Peyer's patch (tissue), 4 donors: ENCODE data around the gene ITSN2. TPM values are rescaled to one million over a fixed set of nuclear protein-coding genes. Genes with fewer than 3 reads are reported as not detected.

Experiments used
- DNase-seq, 3 donors: peaks; one replicate each; pipeline ENCODE4 v3.0.0-alpha.2; 2017 to 2019
- H3K27ac ChIP-seq, 4 donors: fragments of 200-600 bp; sonication (generic); one replicate each; pipeline ENCODE4 v1.5.1; 2016 to 2019
- H3K27me3 ChIP-seq, 2 donors: fragments of 200-600 bp; sonication (generic); one replicate each; pipeline ENCODE4 v1.5.1; 2019
- H3K36me3 ChIP-seq, 3 donors: fragments of 200-600 bp; sonication (generic); one replicate each; pipeline ENCODE4 v1.5.1; 2016 to 2019
- H3K4me1 ChIP-seq, 4 donors: fragments of 200-600 bp; sonication (generic); one replicate each; pipeline ENCODE4 v1.5.1; 2016 to 2019
- H3K4me3 ChIP-seq, 4 donors: fragments of 200-600 bp; sonication (generic); 1 replicate in 3 of 4; 2 replicates in 1 of 4; pipeline ENCODE4 v1.5.1; 2016 to 2019; ENCODE audit warnings: mild to moderate bottlenecking in 1 of 4
- H3K9me3 ChIP-seq, 4 donors: fragments of 200-600 bp; sonication (generic); one replicate each; pipeline ENCODE4 v1.5.1; 2016 to 2019; ENCODE audit warnings: mild to moderate bottlenecking in 1 of 4
- CTCF ChIP-seq, 6 experiments: fragments of 450-650 bp in 4 of 6; fragments of 200-600 bp in 2 of 6; sonication (generic) in 1 of 6; IDR thresholded peaks; one replicate each; pipeline ENCODE4 v1.5.1; 2017 to 2019; ENCODE audit warnings: antibody characterized with exemption in 6 of 6, mild to moderate bottlenecking in 3 of 6, moderate library complexity in 1 of 6
- POLR2A ChIP-seq, 2 donors: fragments of 450-650 bp; IDR thresholded peaks; one replicate each; pipeline ENCODE4 v1.5.1; 2017; ENCODE audit warnings: antibody characterized with exemption in 2 of 2, mild to moderate bottlenecking in 2 of 2, moderate library complexity in 2 of 2
- total RNA-seq, 4 donors: library from RNA; depleted of rRNA; stranded (reverse); fragments of >200 nt; gene quantifications; one replicate each; pipeline ENCODE4 v1.1.0, GENCODE V29; 2016

The ITSN2 gene
- total RNA-seq, 4 donors from 2014 or later: 35.6 to 112 (median 46.4) TPM

- Histone ChIP-seq H3K4me1 (no peaks in the 10 kb centered on the region), H3K36me3 (no peaks in the 10 kb centered on the region), H3K27me3 (no peaks in the 10 kb centered on the region), H3K4me3 (no peak overlapping the region), H3K9me3 (no peaks in the 10 kb centered on the region), H3K27ac (no peak overlapping the region)
- DNase-seq: no peak
- TF ChIP-seq POLR2A (IDR thresholded peaks at IDR 0.05): no peak
- TF ChIP-seq CTCF (IDR thresholded peaks at IDR 0.05): no peak
Observed at GRCh38 chr2:24183366-24184069, 176.8 kb downstream of the ITSN2 start.

GRCh38 chr2:24182507-24182906, 177.8 kb downstream of the ITSN2 start:
- Histone ChIP-seq H3K4me3 (no peak overlapping the region), H3K4me1 (no peaks in the 10 kb centered on the region), H3K27me3 (no peaks in the 10 kb centered on the region), H3K36me3 (no peaks in the 10 kb centered on the region), H3K27ac (no peak overlapping the region), H3K9me3 (no peaks in the 10 kb centered on the region)
- TF ChIP-seq POLR2A (IDR thresholded peaks at IDR 0.05) (no peak), CTCF (IDR thresholded peaks at IDR 0.05) (no peak)
- no peak for DNase-seq

- no peak for DNase-seq
Observed at GRCh38 chr2:24181849-24182248, 178.5 kb downstream of the ITSN2 start.

GRCh38 chr2:24179683-24180082, 180.7 kb downstream of the ITSN2 start:
- Histone ChIP-seq H3K36me3 (no peaks in the 10 kb centered on the region), H3K4me1 (no peaks in the 10 kb centered on the region), H3K27ac (no peak overlapping the region), H3K4me3 (no peak overlapping the region), H3K9me3 (no peaks in the 10 kb centered on the region), H3K27me3 (no peaks in the 10 kb centered on the region)
- TF ChIP-seq POLR2A (IDR thresholded peaks at IDR 0.05): no peak
- TF ChIP-seq CTCF (IDR thresholded peaks at IDR 0.05): no peak
- DNase-seq: no peak

More at GRCh38 chr2:24181849-24182248, 178.5 kb downstream of the ITSN2 start:
- H3K27ac ChIP-seq: no peak overlapping the region
- H3K36me3 ChIP-seq: no peaks in the 10 kb centered on the region
- no peak overlapping the region for H3K4me3 ChIP-seq
- no peaks in the 10 kb centered on the region for H3K4me1 ChIP-seq
- no peaks in the 10 kb centered on the region for H3K27me3 ChIP-seq
- no peaks in the 10 kb centered on the region for H3K9me3 ChIP-seq
- TF ChIP-seq CTCF (IDR thresholded peaks at IDR 0.05) (no peak), POLR2A (IDR thresholded peaks at IDR 0.05) (no peak)

GRCh38 chr2:24176326-24176725, 184.0 kb downstream of the ITSN2 start:
- Histone ChIP-seq H3K4me1 (no peaks in the 10 kb centered on the region), H3K9me3 (no peaks in the 10 kb centered on the region), H3K4me3 (no peak overlapping the region), H3K27ac (no peak overlapping the region), H3K36me3 (no peaks in the 10 kb centered on the region), H3K27me3 (no peaks in the 10 kb centered on the region)
- no peak for DNase-seq
- TF ChIP-seq CTCF (IDR thresholded peaks at IDR 0.05): no peak
- no peak for TF ChIP-seq POLR2A (IDR thresholded peaks at IDR 0.05)
